ENCODE data around the gene DOCK1.

DNA sequence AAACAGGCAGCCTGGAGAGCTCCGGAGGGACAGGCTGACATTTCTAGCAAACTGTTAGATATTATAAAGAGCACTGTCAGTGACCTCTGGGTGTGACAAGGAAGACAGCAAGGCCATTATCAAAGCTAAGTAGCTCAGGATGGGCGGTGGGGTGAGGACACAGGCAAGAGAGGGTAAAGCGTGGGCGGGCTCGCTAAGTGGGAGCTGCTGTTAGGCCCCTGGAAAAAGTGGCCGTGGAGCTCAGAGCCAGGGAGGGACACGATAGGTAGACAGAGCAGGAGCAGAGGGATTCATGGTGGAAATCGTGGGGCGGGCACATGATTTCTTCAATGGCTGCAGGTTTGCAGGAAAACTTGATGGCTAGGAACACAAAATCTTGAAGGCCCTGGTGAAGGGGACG, 592.5 kb downstream of the DOCK1 start:
- TF ChIP-seq TAF1 (IDR thresholded peaks at IDR 0.05; ENCODE audit: borderline replicate concordance, low read depth, low read length) (no peak), RAD21 (IDR thresholded peaks at IDR 0.05; ENCODE audit: low read length) (no peak), JUND (IDR thresholded peaks at IDR 0.05) (no peak), SIN3A (IDR thresholded peaks at IDR 0.05; ENCODE audit: borderline replicate concordance, low read depth, low read length) (no peak), MAX (IDR thresholded peaks at IDR 0.05; ENCODE audit: low read depth) (no peak), RCOR1 (IDR thresholded peaks at IDR 0.05; ENCODE audit: low read length) (no peak), NRF1 (IDR thresholded peaks at IDR 0.05; ENCODE audit: low read depth, low read length) (no peak), EP300 (IDR thresholded peaks at IDR 0.05; ENCODE audit: borderline replicate concordance in 1 of 2, low read depth in 1 of 2, low read length in 1 of 2) (no peak), TCF12 (IDR thresholded peaks at IDR 0.05) (no peak), FOXJ3 (CRISPR knock-in tag; IDR thresholded peaks at IDR 0.05) (no peak), EZH2phosphoT487 (IDR thresholded peaks at IDR 0.05; ENCODE audit: borderline replicate concordance, low read depth) (no peak), POLR2AphosphoS5 (IDR thresholded peaks at IDR 0.05; ENCODE audit: low read depth, low read length) (no peak), GABPA (IDR thresholded peaks at IDR 0.05; ENCODE audit: low read depth) (no peak)
- TF ChIP-seq, protein P1, sequence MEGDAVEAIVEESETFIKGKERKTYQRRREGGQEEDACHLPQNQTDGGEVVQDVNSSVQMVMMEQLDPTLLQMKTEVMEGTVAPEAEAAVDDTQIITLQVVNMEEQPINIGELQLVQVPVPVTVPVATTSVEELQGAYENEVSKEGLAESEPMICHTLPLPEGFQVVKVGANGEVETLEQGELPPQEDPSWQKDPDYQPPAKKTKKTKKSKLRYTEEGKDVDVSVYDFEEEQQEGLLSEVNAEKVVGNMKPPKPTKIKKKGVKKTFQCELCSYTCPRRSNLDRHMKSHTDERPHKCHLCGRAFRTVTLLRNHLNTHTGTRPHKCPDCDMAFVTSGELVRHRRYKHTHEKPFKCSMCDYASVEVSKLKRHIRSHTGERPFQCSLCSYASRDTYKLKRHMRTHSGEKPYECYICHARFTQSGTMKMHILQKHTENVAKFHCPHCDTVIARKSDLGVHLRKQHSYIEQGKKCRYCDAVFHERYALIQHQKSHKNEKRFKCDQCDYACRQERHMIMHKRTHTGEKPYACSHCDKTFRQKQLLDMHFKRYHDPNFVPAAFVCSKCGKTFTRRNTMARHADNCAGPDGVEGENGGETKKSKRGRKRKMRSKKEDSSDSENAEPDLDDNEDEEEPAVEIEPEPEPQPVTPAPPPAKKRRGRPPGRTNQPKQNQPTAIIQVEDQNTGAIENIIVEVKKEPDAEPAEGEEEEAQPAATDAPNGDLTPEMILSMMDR (IDR thresholded peaks at IDR 0.05): no peak

Measured in SK-N-SH (cell line).